ENCODE data around the gene PRM2.

PRM2 gene

GRCh38 chr16:11276143-11276895 is at the start of gene PRM2:
TSS of gene PRM2 (minus strand) at chr16:11276480. CDS start at chr16:11276370, 110 bp downstream.
- DNase-seq (ENCODE audit: low read depth in 2 of 2, low spot score in 1 of 2) = no peak

- no peak for DNase-seq (ENCODE audit: low read depth in 2 of 2, low spot score in 1 of 2)
Measured at GRCh38 chr16:11325404-11326083, 49.3 kb upstream of the PRM2 start.

- no peak for DNase-seq (ENCODE audit: low read depth in 2 of 2, low spot score in 1 of 2)
Measured at GRCh38 chr16:11323551-11324336, 47.5 kb upstream of the PRM2 start.

- DNase-seq (ENCODE audit: low read depth in 2 of 2, low spot score in 1 of 2) = no peak
Measured at GRCh38 chr16:11322823-11323222, 46.5 kb upstream of the PRM2 start.

- DNase-seq (ENCODE audit: low read depth in 2 of 2, low spot score in 1 of 2) = no peak
Measured at GRCh38 chr16:11321662-11322061, 45.4 kb upstream of the PRM2 start.

GRCh38 chr16:11320170-11320569 is 43.9 kb upstream of the PRM2 start:
- no peak for DNase-seq (ENCODE audit: low read depth in 2 of 2, low spot score in 1 of 2)

GRCh38 chr16:11319529-11320146 is 43.4 kb upstream of the PRM2 start:
- no peak for DNase-seq (ENCODE audit: low read depth in 2 of 2, low spot score in 1 of 2)

- DNase-seq (ENCODE audit: low read depth in 2 of 2, low spot score in 1 of 2) = no peak
Measured at GRCh38 chr16:11318817-11319216, 42.5 kb upstream of the PRM2 start.

GRCh38 chr16:11316331-11317015 is 40.2 kb upstream of the PRM2 start:
- DNase-seq (ENCODE audit: low read depth in 2 of 2, low spot score in 1 of 2) = no peak

- DNase-seq (ENCODE audit: low read depth in 2 of 2, low spot score in 1 of 2) = no peak
Measured at GRCh38 chr16:11315510-11315909, 39.2 kb upstream of the PRM2 start.

- DNase-seq (ENCODE audit: low read depth in 2 of 2, low spot score in 1 of 2) = no peak
Measured at GRCh38 chr16:11314309-11314894, 38.1 kb upstream of the PRM2 start.

GRCh38 chr16:11313493-11314308 is 37.4 kb upstream of the PRM2 start:
- DNase-seq (ENCODE audit: low read depth in 2 of 2, low spot score in 1 of 2) = no peak

- no peak for DNase-seq (ENCODE audit: low read depth in 2 of 2, low spot score in 1 of 2)
Measured at GRCh38 chr16:11312718-11313492, 36.6 kb upstream of the PRM2 start.

- no peak for DNase-seq (ENCODE audit: low read depth in 2 of 2, low spot score in 1 of 2)
Measured at GRCh38 chr16:11310997-11311561, 34.8 kb upstream of the PRM2 start.

GRCh38 chr16:11310634-11310977 is 34.3 kb upstream of the PRM2 start:
- no peak for DNase-seq (ENCODE audit: low read depth in 2 of 2, low spot score in 1 of 2)

- no peak for DNase-seq (ENCODE audit: low read depth in 2 of 2, low spot score in 1 of 2)
Measured at GRCh38 chr16:11309895-11310633, 33.8 kb upstream of the PRM2 start.

- no peak for DNase-seq (ENCODE audit: low read depth in 2 of 2, low spot score in 1 of 2)
Measured at GRCh38 chr16:11308493-11309283, 32.4 kb upstream of the PRM2 start.

Data from stimulated activated CD8-positive, alpha-beta memory T cell treated with anti-CD3 and anti-CD28 coated beads, Interleukin-4, amount 100 ng/mL, for 1 hour (primary cell).